Activated CD4-positive, alpha-beta T cell treated with anti-CD3 and anti-CD28 coated beads, Interleukin-2, amount 50 U/mL, for 1 hour (primary cell): ENCODE measurements around the gene FGF9.

ENCODE experiments used
- DNase-seq: peaks from one replicate; pipeline ENCODE4 v3.0.0-alpha.2; 2020

The FGF9 gene

GRCh38 chr13:21670883-21671619 is at the start of gene FGF9:
Gene FGF9, plus strand, starts transcription at chr13:21671073. Its CDS starts 840 bp downstream, at chr13:21671913.
- peak; percentile 75 for DNase-seq

GRCh38 chr13:21625366-21625765 is 45.5 kb upstream of the FGF9 start:
- no peak for DNase-seq

GRCh38 chr13:21632196-21632595 is 38.7 kb upstream of the FGF9 start:
- DNase-seq: no peak

GRCh38 chr13:21636656-21637055 is 34.2 kb upstream of the FGF9 start:
- DNase-seq: no peak

GRCh38 chr13:21637296-21637695 is 33.6 kb upstream of the FGF9 start:
- DNase-seq: peak; percentile 23

- peak; percentile 30 for DNase-seq
Observed at GRCh38 chr13:21638319-21639282, 32.3 kb upstream of the FGF9 start.

GRCh38 chr13:21639561-21639960 is 31.3 kb upstream of the FGF9 start:
- no peak for DNase-seq

GRCh38 chr13:21641629-21642028 is 29.2 kb upstream of the FGF9 start:
- no peak for DNase-seq

- no peak for DNase-seq
Observed at GRCh38 chr13:21657538-21657937, 13.3 kb upstream of the FGF9 start.

GRCh38 chr13:21659087-21659486 is 11.8 kb upstream of the FGF9 start:
- DNase-seq: no peak

GRCh38 chr13:21661097-21661909 is 9.6 kb upstream of the FGF9 start:
- no peak for DNase-seq

GRCh38 chr13:21663197-21663596 is 7.7 kb upstream of the FGF9 start:
- no peak for DNase-seq

GRCh38 chr13:21668732-21669275 is 2.1 kb upstream of the FGF9 start:
- DNase-seq: no peak

GRCh38 chr13:21670006-21670882 is 629 bp upstream of the FGF9 start:
- DNase-seq: peak; percentile 60

- no peak for DNase-seq
Observed at GRCh38 chr13:21671620-21672286, 880 bp downstream of the FGF9 start.

- DNase-seq: no peak
Observed at GRCh38 chr13:21672287-21672680, 1.4 kb downstream of the FGF9 start.

GRCh38 chr13:21672796-21673538 is 2.1 kb downstream of the FGF9 start:
- no peak for DNase-seq

- peak; percentile 20 for DNase-seq
Observed at GRCh38 chr13:21673539-21673788, 2.6 kb downstream of the FGF9 start.

- DNase-seq: peak; percentile 26
Observed at GRCh38 chr13:21673789-21674489, 3.1 kb downstream of the FGF9 start.

- no peak for DNase-seq
Observed at GRCh38 chr13:21674490-21675009, 3.7 kb downstream of the FGF9 start.
